ENCODE results near the gene OR6C65.
"Not testable (repeated sequence)": the region's sequence is repeated elsewhere in the genome, so short reads cannot be mapped to it uniquely, and the experiment has no call there.

GRCh38 chr12:55412138-55412537, 11.8 kb downstream of the OR6C65 start:
- not testable (repeated sequence) for TF ChIP-seq CTCF (IDR thresholded peaks at IDR 0.05; ENCODE audit: poor library complexity); EZH2phosphoT487 (IDR thresholded peaks at IDR 0.05; ENCODE audit: low read depth, severe bottlenecking, unreplicated experiment); EZH2 (IDR thresholded peaks at IDR 0.05; ENCODE audit: borderline replicate concordance)

All from hepatocyte (in vitro differentiated cells).